Kidney (tissue), 14 donors: Measurements from ENCODE around the gene DHRS13. TPM values are rescaled to one million over a fixed set of nuclear protein-coding genes. Genes with fewer than 3 reads are reported as not detected.
"Not testable (repeated sequence)": the region's sequence is repeated elsewhere in the genome, so short reads cannot be mapped to it uniquely, and the experiment has no call there.

Source experiments
- DNase-seq, 5 donors: peaks; one replicate each; pipeline ENCODE4 v3.0.0-alpha.2; 2013 to 2020
- FAIRE-seq: peaks from 2 replicates; lab custom pipeline; 2012; peaks lifted over from hg19 to GRCh38; lab: Jason Lieb, UNC
- H3K27ac ChIP-seq, 2 donors: one replicate each; pipeline ENCODE4 v1.7.0; 2013; ENCODE audit warnings: low read depth in 2 of 2, low read length in 2 of 2, inconsistent platforms in 1 of 2
- H3K27me3 ChIP-seq: one replicate; pipeline ENCODE4 v1.7.1; 2013; ENCODE audit warnings: low read length, inconsistent platforms; ENCODE audit not compliant: control insufficient read depth, insufficient read depth
- H3K36me3 ChIP-seq, 3 donors: one replicate each; pipeline versions ENCODE4 v1.7.0 to v1.7.1; 2013; ENCODE audit warnings: low read length in 3 of 3, control low read depth in 1 of 3, inconsistent platforms in 1 of 3; ENCODE audit not compliant: insufficient read depth in 3 of 3, control insufficient read depth in 2 of 3
- H3K4me1 ChIP-seq, 3 donors: one replicate each; pipeline versions ENCODE4 v1.7.0 to v1.7.1; 2013; ENCODE audit warnings: low read length in 3 of 3, inconsistent platforms in 1 of 3, low read depth in 1 of 3; ENCODE audit not compliant: control insufficient read depth in 2 of 3, insufficient read depth in 2 of 3
- H3K4me3 ChIP-seq, 3 donors: one replicate each; pipeline versions ENCODE4 v1.7.0 to v1.8.1; 2013; ENCODE audit warnings: low read length in 3 of 3, control low read depth in 1 of 3, inconsistent platforms in 1 of 3
- H3K9ac ChIP-seq, 3 donors: one replicate each; pipeline versions ENCODE4 v1.7.0 to v1.7.1; 2013; ENCODE audit warnings: low read length in 3 of 3, control low read depth in 1 of 3, inconsistent platforms in 1 of 3
- H3K9me3 ChIP-seq, 3 donors: one replicate each; pipeline versions ENCODE4 v1.7.0 to v1.7.1; 2013; ENCODE audit warnings: low read length in 3 of 3, control low read depth in 1 of 3, inconsistent platforms in 1 of 3; ENCODE audit not compliant: control insufficient read depth in 2 of 3, insufficient read depth in 1 of 3
- CTCF ChIP-seq: IDR thresholded peaks from 3 replicates; pipeline ENCODE4 v1.5.1; 2012; ENCODE audit warnings: mild to moderate bottlenecking, moderate library complexity, borderline replicate concordance; ENCODE audit not compliant: insufficient read depth; ENCODE audit errors: extremely low read depth
- intact Hi-C: fragments of 100-400 bp; cut with DNase I; formaldehyde crosslinking; loops from one replicate; pipeline ENCODE4 v1.11.1; 2022
- polyA plus RNA-seq: library from polyadenylated mRNA; stranded (reverse); fragments of 350-450 nt; fragmentation: Illumina TruSeq; extraction: RNeasy Lipid Tissue Mini Kit (QIAGEN cat#74804); gene quantifications from one replicate; pipeline ENCODE4 v1.2.3, GENCODE V29; 2014; ENCODE audit warnings: low read depth, low replicate concordance; ENCODE audit not compliant: insufficient read depth
- total RNA-seq: library from RNA; stranded (reverse); fragmentation: NEBNext Ultra II Directional; extraction: Animal tissue kit (Norgen Biotek cat#: 25700); gene quantifications from one replicate; pipeline ENCODE4 v1.2.1, GENCODE V29; 2021
- donor health status: control.
- donor health status: control.
- donor health status: control.
- donor health status: control.
- donor health status: control.
- donor health status: DM: yes; HTN: yes; CAD: no.
- donor health status: Normal renal cell carcinoma (clear cell type).

The DHRS13 gene
- total and polyA plus RNA-seq, 2 donors from 2014 or later, result 21.6 to 29.5 TPM

- Histone ChIP-seq H3K27ac (no peak overlapping the region), H3K4me1 (no peaks in the 10 kb centered on the region), H3K9me3 (no peaks in the 10 kb centered on the region), H3K9ac (no peak overlapping the region), H3K4me3 (no peak overlapping the region), H3K36me3 (peaks cover 0 to 34% (median 29%) of the 10 kb centered on the region in 3 donors), H3K27me3 (no peaks in the 10 kb centered on the region)
- DNase-seq, result no peak
- intact Hi-C loops, result no loop called here
- FAIRE-seq, result no peak
- no peak for TF ChIP-seq CTCF
Measured at GRCh38 chr17:28878158-28878910, 24.5 kb downstream of the DHRS13 start.

- H3K9ac ChIP-seq, intact Hi-C loops, H3K27ac ChIP-seq, FAIRE-seq, H3K27me3 ChIP-seq, DNase-seq, H3K9me3 ChIP-seq, H3K4me1 ChIP-seq, H3K4me3 ChIP-seq: not testable (repeated sequence)
- H3K36me3 ChIP-seq, result peaks cover 0 to 25% (median 24%) of the 10 kb centered on the region in 3 donors
Measured at GRCh38 chr17:28877150-28877711, 25.6 kb downstream of the DHRS13 start.

- TF ChIP-seq CTCF, result no peak
- intact Hi-C loops, result no loop called here
- no peak for FAIRE-seq
- no peak overlapping the region for H3K9ac ChIP-seq
- peaks cover 0 to 18% (median 13%) of the 10 kb centered on the region in 3 donors for H3K36me3 ChIP-seq
- no peaks in the 10 kb centered on the region for H3K4me1 ChIP-seq
- no peaks in the 10 kb centered on the region for H3K27me3 ChIP-seq
- no peak for DNase-seq
- H3K27ac ChIP-seq, result no peak overlapping the region
- no peaks in the 10 kb centered on the region for H3K9me3 ChIP-seq
- no peak overlapping the region for H3K4me3 ChIP-seq
Measured at GRCh38 chr17:28875848-28876550, 26.9 kb downstream of the DHRS13 start.

- no peaks in the 10 kb centered on the region for H3K27me3 ChIP-seq
- DNase-seq (no peak), FAIRE-seq (no peak)
- H3K4me3 ChIP-seq, result no peak overlapping the region
- H3K9ac ChIP-seq, result no peak overlapping the region
- no peaks in the 10 kb centered on the region for H3K4me1 ChIP-seq
- H3K36me3 ChIP-seq, result peaks cover 0 to 8% (median under 1%) of the 10 kb centered on the region in 3 donors
- H3K27ac ChIP-seq, result no peak overlapping the region
- H3K9me3 ChIP-seq, result no peaks in the 10 kb centered on the region
- intact Hi-C loops, result no loop called here
- TF ChIP-seq CTCF, result no peak
Measured at GRCh38 chr17:28874750-28875149, 28.1 kb downstream of the DHRS13 start.
